Pancreas (tissue), 10 donors: Measurements from ENCODE around the gene ATP8B1. TPM values are rescaled to one million over a fixed set of nuclear protein-coding genes. Genes with fewer than 3 reads are reported as not detected.

Source experiments
- ATAC-seq, 4 donors: fragments of 200-7000 bp; cut with Tn5 transposase; one replicate each; pipeline versions ENCODE4 v1.8.0 to v1.9.1; 2020; ENCODE audit warnings: mild to moderate bottlenecking in 4 of 4, moderate library complexity in 4 of 4
- DNase-seq, 6 donors: peaks; one replicate each; pipeline ENCODE4 v3.0.0-alpha.2; 2020
- FAIRE-seq: peaks from 2 replicates; lab custom pipeline; 2012; peaks lifted over from hg19 to GRCh38; lab: Jason Lieb, UNC
- H3K27ac ChIP-seq, 4 donors: fragments of 200-600 bp; sonication (generic); 1 replicate in 3 of 4; 2 replicates in 1 of 4; pipeline versions ENCODE4 v1.5.0 to v1.8.0; 2020
- H3K27me3 ChIP-seq, 4 donors: fragments of 200-600 bp; one replicate each; pipeline ENCODE4 v1.8.0; 2021
- H3K36me3 ChIP-seq, 3 donors: fragments of 200-600 bp; sonication (generic) in 1 of 3; one replicate each; pipeline versions ENCODE4 v1.5.0 to v1.8.0; 2020 to 2021
- H3K4me1 ChIP-seq, 3 donors: fragments of 200-600 bp; one replicate each; pipeline ENCODE4 v1.8.0; 2021
- H3K4me3 ChIP-seq, 4 donors: fragments of 200-600 bp; sonication (generic) in 2 of 4; one replicate each; pipeline versions ENCODE4 v1.5.0 to v1.8.0; 2020 to 2021
- H3K9me3 ChIP-seq, 4 donors: fragments of 200-600 bp; one replicate each; pipeline ENCODE4 v1.8.0; 2021
- whole genome bisulfite sequencing, 2 donors: extraction: QIAGEN DNeasy Blood & Tissue Kit; methylation state at CpG; one replicate each; pipeline ENCODE4 v1.1.7; 2013; 5-methylcytosine and 5-hydroxymethylcytosine counted together
- intact Hi-C, 3 donors: fragments of 100-400 bp; cut with DNase I; formaldehyde crosslinking; loops; one replicate each; pipeline versions ENCODE4 v1.11.1 to v1.14.2; 2022
- polyA plus RNA-seq, 2 donors: library from polyadenylated mRNA; stranded (reverse); fragments of 200-250 nt; gene quantifications; one replicate each; pipeline ENCODE4 v1.2.3, GENCODE V29; 2013
- total RNA-seq, 6 donors: library from RNA; stranded (reverse); fragmentation: NEBNext Ultra II Directional in 4 of 6; extraction: Animal tissue kit (Norgen Biotek cat#: 25700) in 4 of 6; gene quantifications; one replicate each; pipeline versions ENCODE4 v1.2.1 to v1.2.4, GENCODE V29; 2021 to 2023
- TF ChIP-seq, protein P1 (sequence below), 4 donors: fragments of 200-600 bp; sonication (generic) in 3 of 4; IDR thresholded peaks; one replicate each; pipeline versions ENCODE4 v1.5.0 to v1.8.0; 2021; ENCODE audit warnings: antibody characterized with exemption in 4 of 4
- donor health status: healthy with polysubstance abuse.
- donor health status: DM: no; HTN: no; CAD: no; lungs with moderate emphysema.
- donor health status: DM: no; HTN: no; CAD: no.
- donor health status: control.
- donor health status: control.
- donor health status: Bipolar disorder and iron deficiency.
- donor health status: DM: yes; HTN: yes; CAD: no.
- donor health status: DM: no; HTN: no; CAD: no.
- donor health status: DM: no; HTN: no; CAD: no.
- donor health status: DM: yes; HTN: yes; CAD: no.

ATP8B1 gene
- total and polyA plus RNA-seq, 8 donors, result 8.0 to 44.8 (median 36.9) TPM

DNA sequence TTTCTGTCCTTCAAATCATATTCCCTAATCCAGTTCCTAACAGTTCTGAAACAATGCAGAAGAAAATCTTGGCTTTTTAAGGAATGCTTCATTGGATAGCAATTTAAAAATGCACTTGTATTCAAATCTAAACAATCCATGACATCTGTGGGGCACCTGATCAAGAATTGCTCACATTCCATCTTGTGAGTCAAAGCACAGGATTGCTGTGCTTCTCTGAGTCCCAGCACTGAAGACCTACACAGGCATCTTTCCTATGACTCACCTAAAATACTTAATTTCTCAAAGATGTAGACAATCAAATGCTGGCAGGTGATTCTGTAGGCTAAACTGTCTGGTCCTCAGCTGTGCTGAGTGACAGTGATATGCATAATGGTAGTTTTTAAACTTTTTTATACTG lies 10.1 kb upstream of the ATP8B1 start:
- intact Hi-C loops, result no loop called here
- FAIRE-seq (no peak), ATAC-seq (peak in 1 of 4 donors; percentile 39), DNase-seq (no peak)
- no peaks in the 10 kb centered on the region for H3K9me3 ChIP-seq
- H3K4me3 ChIP-seq, result no peak overlapping the region
- H3K27me3 ChIP-seq, result no peaks in the 10 kb centered on the region
- H3K27ac ChIP-seq, result no peak overlapping the region
- TF ChIP-seq, protein P1, sequence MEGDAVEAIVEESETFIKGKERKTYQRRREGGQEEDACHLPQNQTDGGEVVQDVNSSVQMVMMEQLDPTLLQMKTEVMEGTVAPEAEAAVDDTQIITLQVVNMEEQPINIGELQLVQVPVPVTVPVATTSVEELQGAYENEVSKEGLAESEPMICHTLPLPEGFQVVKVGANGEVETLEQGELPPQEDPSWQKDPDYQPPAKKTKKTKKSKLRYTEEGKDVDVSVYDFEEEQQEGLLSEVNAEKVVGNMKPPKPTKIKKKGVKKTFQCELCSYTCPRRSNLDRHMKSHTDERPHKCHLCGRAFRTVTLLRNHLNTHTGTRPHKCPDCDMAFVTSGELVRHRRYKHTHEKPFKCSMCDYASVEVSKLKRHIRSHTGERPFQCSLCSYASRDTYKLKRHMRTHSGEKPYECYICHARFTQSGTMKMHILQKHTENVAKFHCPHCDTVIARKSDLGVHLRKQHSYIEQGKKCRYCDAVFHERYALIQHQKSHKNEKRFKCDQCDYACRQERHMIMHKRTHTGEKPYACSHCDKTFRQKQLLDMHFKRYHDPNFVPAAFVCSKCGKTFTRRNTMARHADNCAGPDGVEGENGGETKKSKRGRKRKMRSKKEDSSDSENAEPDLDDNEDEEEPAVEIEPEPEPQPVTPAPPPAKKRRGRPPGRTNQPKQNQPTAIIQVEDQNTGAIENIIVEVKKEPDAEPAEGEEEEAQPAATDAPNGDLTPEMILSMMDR (IDR thresholded peaks at IDR 0.05), result no peak
- H3K36me3 ChIP-seq, result no peaks in the 10 kb centered on the region
- no peaks in the 10 kb centered on the region for H3K4me1 ChIP-seq

DNA sequence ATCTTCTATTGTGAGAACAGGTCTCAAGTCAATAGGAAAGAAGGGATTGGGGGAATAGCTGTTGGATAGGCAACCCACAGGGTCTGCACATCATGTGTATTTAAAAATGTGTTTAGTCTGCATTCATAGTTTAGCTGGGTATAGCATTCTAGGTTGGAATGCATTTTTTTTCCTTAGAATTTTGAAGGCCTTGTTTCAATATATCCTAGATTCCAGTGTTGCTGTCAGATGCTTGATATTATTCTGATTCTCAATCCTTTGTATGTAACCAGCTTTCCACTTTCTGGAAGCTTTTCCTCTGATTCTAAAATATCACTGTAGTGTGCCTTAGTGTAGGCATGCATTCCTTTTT lies 9.0 kb upstream of the ATP8B1 start:
- Histone ChIP-seq H3K27ac (no peak overlapping the region), H3K4me1 (peaks cover 6 to 11% (median 8%) of the 10 kb centered on the region in 3 donors), H3K36me3 (no peaks in the 10 kb centered on the region), H3K9me3 (no peaks in the 10 kb centered on the region), H3K4me3 (no peak overlapping the region), H3K27me3 (no peaks in the 10 kb centered on the region)
- TF ChIP-seq, protein P1 (IDR thresholded peaks at IDR 0.05), result no peak
- DNase-seq (no peak), FAIRE-seq (no peak), ATAC-seq (no peak)
- intact Hi-C loops, result no loop called here

DNA sequence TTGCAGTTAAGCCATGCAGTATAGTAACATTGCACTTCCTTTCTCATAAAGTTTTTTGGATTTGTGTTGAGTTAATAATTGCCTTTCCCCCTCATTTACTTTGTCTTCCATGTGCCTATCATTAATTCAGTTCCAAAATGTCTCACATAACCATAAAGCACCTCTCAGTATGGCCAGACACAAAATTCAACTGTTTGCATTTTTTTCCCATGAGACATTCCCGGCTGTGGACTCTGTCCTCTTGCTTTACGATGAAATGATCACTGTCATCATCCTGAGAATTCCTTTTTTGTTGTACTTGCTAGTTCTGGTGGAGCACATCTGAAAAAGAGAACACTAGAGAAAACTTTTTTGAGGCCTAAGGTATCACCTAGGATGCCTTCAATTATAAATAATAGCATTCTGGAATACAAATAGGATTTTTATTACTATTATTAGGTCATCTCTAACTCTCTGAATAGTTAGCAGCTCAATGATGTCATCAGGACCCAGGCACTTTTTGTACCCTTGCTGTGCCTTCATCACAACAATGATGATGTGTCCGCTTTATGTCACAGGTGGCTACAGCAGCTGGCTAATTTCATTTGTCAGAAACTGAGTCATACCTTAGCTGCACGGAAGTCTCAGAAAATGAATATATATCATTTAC lies 8.5 kb upstream of the ATP8B1 start:
- DNase-seq (no peak), FAIRE-seq (no peak), ATAC-seq (no peak)
- Histone ChIP-seq H3K9me3 (no peaks in the 10 kb centered on the region), H3K27me3 (no peaks in the 10 kb centered on the region), H3K4me1 (peaks cover 10 to 16% (median 13%) of the 10 kb centered on the region in 3 donors), H3K4me3 (no peak overlapping the region), H3K36me3 (no peaks in the 10 kb centered on the region), H3K27ac (no peak overlapping the region)
- 66 to 91% methylated on average over 4 of the region's 4 CpGs for WGBS, 2 donors
- intact Hi-C loops, result no loop called here
- TF ChIP-seq, protein P1 (IDR thresholded peaks at IDR 0.05), result no peak

DNA sequence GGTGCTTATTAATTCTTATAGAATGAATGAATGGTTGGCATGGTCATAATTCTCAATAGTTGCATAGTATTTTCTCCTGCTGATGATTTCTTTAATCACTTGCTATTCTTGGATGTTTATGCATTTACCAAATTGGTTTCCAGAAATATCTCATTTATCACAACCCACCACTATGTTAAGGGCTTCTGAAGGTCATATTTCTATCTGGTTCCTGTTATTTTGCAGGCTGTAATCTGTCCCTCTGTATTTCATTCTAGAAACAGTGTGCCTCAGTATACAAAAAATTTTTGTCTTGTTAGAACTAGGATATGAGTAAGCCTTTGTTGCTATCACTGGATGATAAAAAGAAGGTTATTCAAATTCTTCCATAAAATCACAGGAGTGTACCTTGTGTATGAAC lies 6.1 kb upstream of the ATP8B1 start:
- no peaks in the 10 kb centered on the region for H3K9me3 ChIP-seq
- TF ChIP-seq, protein P1 (IDR thresholded peaks at IDR 0.05), result no peak
- no peak overlapping the region for H3K27ac ChIP-seq
- H3K27me3 ChIP-seq, result no peaks in the 10 kb centered on the region
- intact Hi-C loops, result no loop called here
- DNase-seq (no peak), FAIRE-seq (no peak), ATAC-seq (no peak)
- H3K4me3 ChIP-seq, result no peak overlapping the region
- H3K4me1 ChIP-seq, result peaks cover 10 to 21% (median 14%) of the 10 kb centered on the region in 3 donors
- H3K36me3 ChIP-seq, result no peaks in the 10 kb centered on the region

DNA sequence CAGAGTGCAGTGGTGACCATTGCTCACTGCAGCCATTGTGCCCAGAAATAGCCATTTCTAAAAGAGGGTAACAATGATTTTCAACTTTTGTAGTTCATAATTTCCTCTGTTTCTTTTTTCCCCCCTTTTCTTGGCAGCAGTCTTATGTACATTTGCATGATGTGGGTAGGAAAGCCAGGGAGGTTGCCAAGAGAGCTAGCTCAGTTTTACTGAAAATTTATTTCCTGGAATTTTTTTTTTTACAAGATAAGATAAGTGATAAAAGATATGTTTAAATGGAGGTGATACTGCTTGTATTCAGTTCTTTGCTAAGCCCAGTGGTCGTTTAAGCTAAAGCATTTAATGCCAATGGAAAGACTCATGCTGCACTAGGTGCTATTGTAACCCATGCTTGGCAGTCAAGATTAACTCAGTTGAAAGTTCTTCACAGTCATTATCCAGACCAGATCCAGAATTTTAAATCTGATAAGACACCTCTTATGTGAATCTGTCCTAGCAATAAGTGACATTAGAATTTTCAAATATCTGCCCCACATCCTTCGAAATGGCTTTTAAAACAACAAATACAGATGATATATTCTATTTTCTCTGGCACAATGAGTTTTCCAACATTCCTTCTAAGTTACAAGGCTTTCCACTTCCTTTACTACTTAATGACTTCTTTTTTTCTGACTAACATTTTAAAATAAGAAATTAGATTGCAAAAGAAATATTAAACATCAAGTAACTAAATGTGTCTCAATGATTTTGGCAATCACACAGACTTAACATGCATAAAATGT lies 4.4 kb upstream of the ATP8B1 start:
- DNase-seq (peak in 1 of 6 donors; percentile 60), FAIRE-seq (peak; percentile 74), ATAC-seq (peak in 1 of 4 donors; percentile 2)
- Histone ChIP-seq H3K9me3 (no peaks in the 10 kb centered on the region), H3K4me3 (no peak overlapping the region), H3K4me1 (peaks cover 10 to 21% (median 14%) of the 10 kb centered on the region in 3 donors), H3K27ac (peak overlapping the region in 3 of 4 donors; percentile 7 to 67 (median 56)), H3K36me3 (no peaks in the 10 kb centered on the region), H3K27me3 (no peaks in the 10 kb centered on the region)
- 35 to 43% methylated on average over 2 of the region's 2 CpGs for WGBS, 2 donors
- TF ChIP-seq, protein P1 (IDR thresholded peaks at IDR 0.05), result no peak
- intact Hi-C loops, result no loop called here
